GM21528 (cell line): ENCODE measurements around the gene MPST.

Experiments used
- ATAC-seq: cut with Tn5 transposase; IDR thresholded peaks from one replicate; pipeline ENCODE4 v1.9.1; 2021; ENCODE audit warnings: mild to moderate bottlenecking, moderate library complexity; ENCODE audit not compliant: unreplicated experiment, low FRiP score

MPST gene

GRCh38 chr22:37021710-37022482 lies 2.4 kb downstream of the MPST start:
- no peak for ATAC-seq

GRCh38 chr22:37022483-37023337 lies 3.2 kb downstream of the MPST start:
- no peak for ATAC-seq

DNA sequence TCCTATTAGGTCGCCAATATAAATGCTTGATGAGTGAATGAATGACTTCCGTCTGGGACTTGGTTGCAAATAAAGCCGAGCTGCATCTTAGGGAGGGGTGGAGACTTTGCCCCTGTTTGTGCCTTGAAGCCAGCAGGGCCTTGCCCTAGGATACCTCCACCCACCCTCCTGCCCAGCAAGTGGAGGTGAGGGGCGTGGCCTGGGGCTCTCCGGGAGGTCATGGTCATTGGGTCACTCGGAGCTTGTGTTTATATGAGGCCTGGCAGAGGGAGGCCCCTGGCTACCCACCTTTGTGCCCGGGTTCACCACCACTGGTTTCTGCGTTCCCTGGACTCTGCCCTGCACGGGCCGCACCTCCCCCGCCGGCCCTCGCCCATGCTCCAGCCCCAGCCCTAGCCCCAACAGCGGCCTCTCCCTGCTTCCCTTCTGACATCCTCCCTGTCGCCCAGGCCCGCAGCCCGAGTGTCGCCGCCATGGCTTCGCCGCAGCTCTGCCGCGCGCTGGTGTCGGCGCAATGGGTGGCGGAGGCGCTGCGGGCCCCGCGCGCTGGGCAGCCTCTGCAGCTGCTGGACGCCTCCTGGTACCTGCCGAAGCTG lies 4.3 kb downstream of the MPST start:
- no peak for ATAC-seq

GRCh38 chr22:37024339-37025157 lies 5.0 kb downstream of the MPST start:
- no peak for ATAC-seq

DNA sequence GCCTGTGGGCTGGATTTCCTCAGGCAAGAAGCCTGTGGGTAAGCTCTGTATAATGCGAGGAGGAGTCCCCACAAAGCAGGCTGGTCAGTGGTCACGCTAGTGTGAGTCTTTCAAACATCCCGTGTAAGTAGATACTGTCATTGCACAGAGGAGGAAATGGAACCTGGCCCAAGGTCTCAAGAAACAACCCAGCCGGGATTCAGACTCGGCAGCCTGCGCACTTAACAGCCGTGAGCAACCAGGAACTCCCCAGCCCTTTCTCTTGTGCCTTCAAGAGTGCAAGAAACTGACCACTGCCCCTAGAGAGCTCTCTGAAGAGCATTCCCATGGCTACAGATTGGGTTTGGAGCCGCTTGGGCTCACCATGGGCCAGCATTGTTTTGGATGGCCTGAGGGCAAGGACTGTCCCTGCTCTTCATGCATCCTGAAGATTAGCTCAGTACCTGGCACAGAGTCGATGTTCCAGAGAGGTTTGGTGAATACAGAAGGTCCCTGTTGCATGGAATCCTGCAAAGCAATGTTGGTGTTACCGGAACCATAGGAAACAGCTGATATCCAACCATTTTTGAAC lies 6.0 kb downstream of the MPST start:
- no peak for ATAC-seq

DNA sequence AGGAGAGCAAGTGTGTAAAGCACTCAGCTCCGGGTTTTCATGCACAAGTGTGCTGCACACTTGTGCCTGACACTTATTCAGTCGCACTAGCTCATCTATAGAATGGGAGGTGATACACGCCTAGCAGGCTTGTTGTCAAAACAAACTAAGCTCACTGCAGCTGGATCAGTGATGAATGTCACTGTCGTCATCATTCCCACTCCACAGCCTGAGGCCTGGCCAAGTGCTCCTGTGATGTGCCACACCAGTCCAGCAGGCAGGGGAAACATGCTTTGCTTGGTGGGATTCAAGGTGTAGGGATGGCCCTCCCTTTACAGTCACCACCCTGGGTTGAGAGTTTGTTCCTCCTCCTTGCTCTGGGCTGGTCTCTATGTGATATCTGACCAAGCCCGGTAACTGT lies 6.8 kb downstream of the MPST start:
- no peak for ATAC-seq

DNA sequence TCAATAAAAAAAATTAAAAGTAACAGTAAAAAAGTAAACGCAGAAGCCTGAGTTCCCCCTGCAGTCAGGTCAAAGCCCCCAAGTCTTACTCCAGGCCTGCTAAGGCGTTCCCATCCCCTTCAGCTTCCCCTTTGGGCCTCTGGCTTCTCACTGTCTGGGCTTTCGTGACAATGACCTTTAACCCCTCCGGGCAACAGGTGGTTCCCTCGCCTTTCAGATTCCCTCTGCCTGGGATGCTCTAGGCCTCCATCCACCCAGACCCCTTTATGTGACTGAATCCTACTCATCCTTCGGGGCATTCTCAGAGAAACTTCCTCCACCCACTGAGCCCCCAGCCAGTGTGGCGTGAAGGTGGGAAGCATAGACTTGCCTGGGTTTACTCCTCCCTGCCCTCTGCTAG lies 8.0 kb downstream of the MPST start:
- no peak for ATAC-seq

- ATAC-seq = no peak
These were observed 9.4 kb downstream of the MPST start for GRCh38 chr22:37028692-37029674.

- no peak for ATAC-seq
These were observed 11.2 kb downstream of the MPST start for GRCh38 chr22:37030560-37031281.

GRCh38 chr22:37032134-37032534 lies 12.6 kb downstream of the MPST start:
- no peak for ATAC-seq

- no peak for ATAC-seq
These were observed 13.3 kb downstream of the MPST start for GRCh38 chr22:37032535-37033460.

GRCh38 chr22:37033605-37034430 lies 14.3 kb downstream of the MPST start:
- ATAC-seq = no peak

- ATAC-seq = no peak
These were observed 17.3 kb downstream of the MPST start for GRCh38 chr22:37036655-37037377.

DNA sequence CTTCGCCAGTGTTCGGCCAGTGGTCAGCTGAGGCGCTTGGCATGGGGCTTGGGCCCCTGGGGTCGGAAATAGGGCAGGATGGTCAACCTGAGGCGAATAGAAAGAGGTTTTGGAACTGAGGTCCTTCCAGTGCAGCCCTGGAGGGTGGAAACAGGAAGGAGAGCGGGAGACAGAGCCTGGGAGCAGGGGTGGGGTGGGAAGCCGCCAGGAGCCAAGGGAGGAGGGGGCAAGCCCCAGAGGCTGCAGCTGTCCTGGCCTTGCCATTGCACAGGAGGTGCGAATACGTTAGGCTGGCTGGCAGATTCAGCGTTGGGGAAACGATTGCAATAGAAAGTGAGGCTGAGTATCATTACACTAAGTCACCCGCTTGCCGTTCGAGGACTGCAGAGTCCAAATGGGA lies 18.1 kb downstream of the MPST start:
- ATAC-seq = no peak

DNA sequence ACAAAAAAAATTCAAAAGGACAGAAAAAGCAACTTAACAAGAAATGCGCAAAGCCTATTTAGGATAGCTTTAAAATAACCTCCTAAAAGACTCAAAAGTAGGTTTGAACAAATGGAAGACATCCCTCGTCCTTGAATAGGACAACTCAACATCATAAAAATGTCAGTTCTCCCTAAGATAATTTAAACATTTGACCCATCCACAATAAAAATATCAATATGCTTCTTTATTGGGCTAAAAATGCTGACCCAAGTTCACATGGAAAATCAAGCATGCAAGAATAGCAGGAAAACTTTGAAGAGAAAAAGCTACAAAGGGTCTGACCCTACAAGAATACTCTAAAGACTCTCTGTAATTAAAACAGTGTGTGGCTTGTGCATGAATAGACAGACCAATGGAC lies 19.9 kb downstream of the MPST start:
- no peak for ATAC-seq
